Stimulated activated CD8-positive, alpha-beta memory T cell treated with anti-CD3 and anti-CD28 coated beads, Interleukin-12 subunit alpha, Interleukin-12 subunit beta, amount 100 ng/mL, for 1 hour (primary cell): Measurements from ENCODE around the gene SLC43A3.

Experiments used
- DNase-seq: peaks from one replicate; pipeline ENCODE4 v3.0.0-alpha.2; 2020; ENCODE audit warnings: low read depth

Gene SLC43A3

DNA sequence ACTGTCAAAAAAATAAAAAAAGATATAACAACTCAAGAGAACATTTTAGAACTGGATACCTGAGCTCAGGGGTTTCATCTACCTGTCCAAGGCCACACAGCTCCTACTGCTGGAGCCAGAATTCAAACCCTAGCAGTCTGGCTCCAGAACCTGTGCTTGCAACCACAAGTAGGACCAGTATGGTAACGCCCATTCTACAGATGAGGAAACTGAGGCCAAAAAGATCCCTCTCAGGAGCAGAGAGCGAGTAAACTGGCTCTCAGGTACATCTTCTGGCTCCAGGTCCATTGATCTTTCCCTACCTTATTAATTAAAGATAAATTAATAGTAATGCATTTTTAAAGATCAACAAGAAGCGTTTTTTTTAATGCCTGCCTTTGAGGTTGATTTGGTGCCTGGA is 69.6 kb downstream of the SLC43A3 start:
- DNase-seq: no peak
